HepG2 (cell line): Measurements from ENCODE around the gene SMC6. TPM values are rescaled to one million over a fixed set of nuclear protein-coding genes. Genes with fewer than 3 reads are reported as not detected.
A peak's percentile ranks its signal among the peaks of the same experiment; 100 is the strongest.

ENCODE experiments used
- ARID2 ChIP-seq: sonication (generic); formaldehyde crosslinking; IDR thresholded peaks from 2 replicates; pipeline ENCODE4 v1.8.1; 2022; ENCODE audit warnings: mild to moderate bottlenecking, missing genetic modification reagents, borderline replicate concordance
- ASH2L ChIP-seq: fragments of 300-600, 200-600 bp; sonication (generic); IDR thresholded peaks from 2 replicates; pipeline ENCODE4 v1.7.0; 2017; ENCODE audit warnings: low read depth, mild to moderate bottlenecking, moderate library complexity, mixed read lengths, low read length; ENCODE audit not compliant: insufficient read length
- ATAD3A ChIP-seq: sonication (generic); formaldehyde crosslinking; IDR thresholded peaks from 2 replicates; pipeline ENCODE4 v1.4.0; 2020; ENCODE audit warnings: missing genetic modification reagents
- KLF12 ChIP-seq: sonication (generic); formaldehyde crosslinking; IDR thresholded peaks from 2 replicates; pipeline ENCODE4 v1.4.0; 2020; ENCODE audit warnings: missing genetic modification reagents, borderline replicate concordance
- PPARG ChIP-seq: conservative IDR thresholded peaks from 2 replicates; pipeline ENCODE4 v1.6.1; 2016; ENCODE audit warnings: missing biosample characterization, missing genetic modification reagents
- REPIN1 ChIP-seq: sonication (generic); formaldehyde crosslinking; IDR thresholded peaks from 2 replicates; pipeline ENCODE4 v1.8.0; 2022; ENCODE audit warnings: missing genetic modification reagents, low read depth, mild to moderate bottlenecking, borderline replicate concordance
- TARDBP ChIP-seq: sonication (generic); formaldehyde crosslinking; IDR thresholded peaks from 2 replicates; pipeline ENCODE4 v1.8.0; 2022; ENCODE audit warnings: mild to moderate bottlenecking, missing genetic modification reagents
- TGIF2 ChIP-seq: IDR thresholded peaks from 2 replicates; pipeline ENCODE4 v1.6.1; 2016; ENCODE audit warnings: control low read depth, missing compliant biosample characterization
- YY1 ChIP-seq: IDR thresholded peaks from 2 replicates; pipeline ENCODE4 v1.6.1; 2011; ENCODE audit warnings: low read length, low read depth, moderate library complexity, mild to moderate bottlenecking; ENCODE audit not compliant: insufficient read depth, insufficient replicate concordance
- ZNF160 ChIP-seq: sonication (generic); formaldehyde crosslinking; IDR thresholded peaks from 2 replicates; pipeline ENCODE4 v1.8.0; 2022; ENCODE audit warnings: mild to moderate bottlenecking, inconsistent platforms, missing genetic modification reagents
- ZNF670 ChIP-seq: sonication (generic); formaldehyde crosslinking; IDR thresholded peaks from 2 replicates; pipeline ENCODE4 v1.8.0; 2022; ENCODE audit warnings: mild to moderate bottlenecking, missing genetic modification reagents, borderline replicate concordance
- ZNF724P ChIP-seq: sonication (generic); formaldehyde crosslinking; IDR thresholded peaks from 2 replicates; pipeline ENCODE4 v1.8.0; 2022; ENCODE audit warnings: missing genetic modification reagents, borderline replicate concordance
- ZNF772 ChIP-seq: sonication (generic); formaldehyde crosslinking; IDR thresholded peaks from 2 replicates; pipeline ENCODE4 v1.5.0; 2020; ENCODE audit warnings: mild to moderate bottlenecking, missing genetic modification reagents
- polyA plus RNA-seq, 8 experiments: library from polyadenylated mRNA; depleted of rRNA in 3 of 8; stranded (reverse) in 7 of 8; unstranded in 1 of 8; fragments of >200 nt; fragmentation: Illumina TruSeq in 4 of 8; extraction: Trizol in 4 of 8; gene quantifications; 2 replicates each; pipeline versions ENCODE4 v1.2.1 to v1.2.3, GENCODE V29; 2011 to 2016; ENCODE audit warnings: low read depth in 4 of 8, missing spikeins in 1 of 8, mixed read lengths in 1 of 8; ENCODE audit not compliant: insufficient read depth in 1 of 8
- total RNA-seq, 5 experiments: library from RNA; depleted of rRNA; stranded (reverse); fragments of >200 nt; fragmentation: Illumina TruSeq; extraction: Trizol; gene quantifications; 2 replicates each; pipeline ENCODE4 v1.2.3, GENCODE V29; 2016; ENCODE audit warnings: low read depth in 1 of 5
- TF ChIP-seq, protein P1 (sequence below): IDR thresholded peaks from 2 replicates; pipeline ENCODE4 v1.6.1; 2018; ENCODE audit warnings: missing genetic modification reagents
- TF ChIP-seq, protein P2 (sequence below): sonication (generic); formaldehyde crosslinking; IDR thresholded peaks from 2 replicates; pipeline ENCODE4 v1.5.0; 2020; ENCODE audit warnings: mild to moderate bottlenecking, missing genetic modification reagents
- TF ChIP-seq, protein P3 (sequence below): sonication (generic); IDR thresholded peaks from 2 replicates; pipeline ENCODE4 v1.6.1; 2016; ENCODE audit warnings: low read depth, borderline replicate concordance
- TF ChIP-seq, protein P4 (sequence below): sonication (generic); formaldehyde crosslinking; IDR thresholded peaks from 2 replicates; pipeline ENCODE4 v1.8.0; 2022; ENCODE audit warnings: missing genetic modification reagents, mild to moderate bottlenecking, moderate library complexity, borderline replicate concordance
- TF ChIP-seq, protein P5 (sequence below): sonication (generic); formaldehyde crosslinking; conservative IDR thresholded peaks from 2 replicates; pipeline ENCODE4 v1.8.0; 2022; ENCODE audit warnings: mild to moderate bottlenecking, moderate library complexity, missing genetic modification reagents

The SMC6 gene
- total and polyA plus RNA-seq, 2 of the 13 experiments (the other 11 are each of a cell fraction or from before 2014, with no cell fraction given): 18.9 to 55.3 TPM

DNA sequence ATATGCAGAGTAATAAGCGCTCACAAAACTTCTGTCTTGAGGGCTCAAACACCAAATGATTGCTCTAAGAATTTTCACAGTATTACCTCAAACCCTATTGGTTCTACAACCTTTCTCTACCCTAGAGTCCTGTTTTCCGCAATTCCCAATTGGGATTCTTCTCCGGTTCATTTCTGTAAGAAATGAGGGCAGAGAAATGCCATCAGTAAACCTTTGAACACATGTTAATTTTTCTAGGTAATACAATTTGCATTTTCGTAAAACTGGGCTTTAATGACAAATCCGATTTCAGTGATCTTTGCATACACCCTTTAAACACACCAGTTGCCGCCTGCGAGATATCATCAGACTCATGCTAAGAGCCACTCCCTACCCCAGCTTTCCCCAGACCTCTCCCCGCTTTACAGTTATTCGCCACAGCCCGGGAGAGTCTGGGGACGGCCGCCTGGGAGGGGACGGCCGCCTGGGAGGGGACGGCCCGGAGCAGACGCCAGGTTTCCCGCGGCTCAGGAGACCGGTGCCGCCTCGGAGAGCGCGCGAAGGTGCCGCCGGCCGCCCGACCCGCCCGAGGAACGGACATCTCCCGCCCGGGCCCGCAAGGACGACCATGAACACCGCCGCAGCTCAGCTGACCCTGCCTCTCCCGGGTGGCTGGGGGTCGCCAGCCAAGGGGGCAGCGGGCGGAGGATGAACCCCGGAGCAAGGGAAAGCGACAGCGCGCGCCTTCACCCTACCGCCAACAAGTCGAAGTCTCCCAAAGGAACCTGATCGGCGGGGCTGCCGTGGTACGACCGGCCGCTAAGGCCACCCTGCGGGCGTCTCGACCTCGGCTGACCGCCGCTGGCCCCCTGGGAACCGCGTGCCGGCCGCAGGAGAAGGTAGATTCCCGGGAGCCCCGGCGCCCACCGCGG, 463 bp downstream of the SMC6 start (continued):
- TF ChIP-seq, protein P1, sequence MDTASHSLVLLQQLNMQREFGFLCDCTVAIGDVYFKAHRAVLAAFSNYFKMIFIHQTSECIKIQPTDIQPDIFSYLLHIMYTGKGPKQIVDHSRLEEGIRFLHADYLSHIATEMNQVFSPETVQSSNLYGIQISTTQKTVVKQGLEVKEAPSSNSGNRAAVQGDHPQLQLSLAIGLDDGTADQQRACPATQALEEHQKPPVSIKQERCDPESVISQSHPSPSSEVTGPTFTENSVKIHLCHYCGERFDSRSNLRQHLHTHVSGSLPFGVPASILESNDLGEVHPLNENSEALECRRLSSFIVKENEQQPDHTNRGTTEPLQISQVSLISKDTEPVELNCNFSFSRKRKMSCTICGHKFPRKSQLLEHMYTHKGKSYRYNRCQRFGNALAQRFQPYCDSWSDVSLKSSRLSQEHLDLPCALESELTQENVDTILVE (CRISPR knock-in tag): no peak
- TF ChIP-seq YY1: no peak
- peak; percentile 53; the same call in 1 of the 2 replicates for TF ChIP-seq ZNF772
- 0 out of 2 replicates have a peak, but pooled peaks have one; percentile 10 for TF ChIP-seq PPARG
- TF ChIP-seq ZNF160 (CRISPR knock-in tag): peak; percentile 28; the same call in 1 of the 2 replicates
- TF ChIP-seq ATAD3A (CRISPR knock-in tag): no peak
- peak; percentile 73; the same call in 1 of the 2 replicates for TF ChIP-seq REPIN1 (CRISPR knock-in tag)
- TF ChIP-seq, protein P2, sequence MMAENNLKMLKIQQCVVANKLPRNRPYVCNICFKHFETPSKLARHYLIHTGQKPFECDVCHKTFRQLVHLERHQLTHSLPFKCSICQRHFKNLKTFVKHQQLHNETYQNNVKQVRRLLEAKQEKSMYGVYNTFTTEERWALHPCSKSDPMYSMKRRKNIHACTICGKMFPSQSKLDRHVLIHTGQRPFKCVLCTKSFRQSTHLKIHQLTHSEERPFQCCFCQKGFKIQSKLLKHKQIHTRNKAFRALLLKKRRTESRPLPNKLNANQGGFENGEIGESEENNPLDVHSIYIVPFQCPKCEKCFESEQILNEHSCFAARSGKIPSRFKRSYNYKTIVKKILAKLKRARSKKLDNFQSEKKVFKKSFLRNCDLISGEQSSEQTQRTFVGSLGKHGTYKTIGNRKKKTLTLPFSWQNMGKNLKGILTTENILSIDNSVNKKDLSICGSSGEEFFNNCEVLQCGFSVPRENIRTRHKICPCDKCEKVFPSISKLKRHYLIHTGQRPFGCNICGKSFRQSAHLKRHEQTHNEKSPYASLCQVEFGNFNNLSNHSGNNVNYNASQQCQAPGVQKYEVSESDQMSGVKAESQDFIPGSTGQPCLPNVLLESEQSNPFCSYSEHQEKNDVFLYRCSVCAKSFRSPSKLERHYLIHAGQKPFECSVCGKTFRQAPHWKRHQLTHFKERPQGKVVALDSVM (CRISPR knock-in tag): 0 out of 2 replicates have a peak, but pooled peaks have one; percentile 31
- TF ChIP-seq ASH2L: peak; percentile 89
- no peak for TF ChIP-seq TGIF2
- TF ChIP-seq KLF12 (CRISPR knock-in tag): 0 out of 2 replicates have a peak, but pooled peaks have one; percentile 37
- no peak for TF ChIP-seq ZNF724P
- TF ChIP-seq, protein P3, sequence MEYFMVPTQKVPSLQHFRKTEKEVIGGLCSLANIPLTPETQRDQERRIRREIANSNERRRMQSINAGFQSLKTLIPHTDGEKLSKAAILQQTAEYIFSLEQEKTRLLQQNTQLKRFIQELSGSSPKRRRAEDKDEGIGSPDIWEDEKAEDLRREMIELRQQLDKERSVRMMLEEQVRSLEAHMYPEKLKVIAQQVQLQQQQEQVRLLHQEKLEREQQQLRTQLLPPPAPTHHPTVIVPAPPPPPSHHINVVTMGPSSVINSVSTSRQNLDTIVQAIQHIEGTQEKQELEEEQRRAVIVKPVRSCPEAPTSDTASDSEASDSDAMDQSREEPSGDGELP: peak; percentile 21; the same call in 1 of the 2 replicates
- TF ChIP-seq, protein P4, sequence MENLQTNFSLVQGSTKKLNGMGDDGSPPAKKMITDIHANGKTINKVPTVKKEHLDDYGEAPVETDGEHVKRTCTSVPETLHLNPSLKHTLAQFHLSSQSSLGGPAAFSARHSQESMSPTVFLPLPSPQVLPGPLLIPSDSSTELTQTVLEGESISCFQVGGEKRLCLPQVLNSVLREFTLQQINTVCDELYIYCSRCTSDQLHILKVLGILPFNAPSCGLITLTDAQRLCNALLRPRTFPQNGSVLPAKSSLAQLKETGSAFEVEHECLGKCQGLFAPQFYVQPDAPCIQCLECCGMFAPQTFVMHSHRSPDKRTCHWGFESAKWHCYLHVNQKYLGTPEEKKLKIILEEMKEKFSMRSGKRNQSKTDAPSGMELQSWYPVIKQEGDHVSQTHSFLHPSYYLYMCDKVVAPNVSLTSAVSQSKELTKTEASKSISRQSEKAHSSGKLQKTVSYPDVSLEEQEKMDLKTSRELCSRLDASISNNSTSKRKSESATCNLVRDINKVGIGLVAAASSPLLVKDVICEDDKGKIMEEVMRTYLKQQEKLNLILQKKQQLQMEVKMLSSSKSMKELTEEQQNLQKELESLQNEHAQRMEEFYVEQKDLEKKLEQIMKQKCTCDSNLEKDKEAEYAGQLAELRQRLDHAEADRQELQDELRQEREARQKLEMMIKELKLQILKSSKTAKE: peak; percentile 33; the same call in 1 of the 2 replicates
- peak; percentile 94; the same call in 1 of the 2 replicates for TF ChIP-seq ARID2 (CRISPR knock-in tag)
- peak; percentile 71; the same call in 1 of the 2 replicates for TF ChIP-seq TARDBP
- TF ChIP-seq, protein P5, sequence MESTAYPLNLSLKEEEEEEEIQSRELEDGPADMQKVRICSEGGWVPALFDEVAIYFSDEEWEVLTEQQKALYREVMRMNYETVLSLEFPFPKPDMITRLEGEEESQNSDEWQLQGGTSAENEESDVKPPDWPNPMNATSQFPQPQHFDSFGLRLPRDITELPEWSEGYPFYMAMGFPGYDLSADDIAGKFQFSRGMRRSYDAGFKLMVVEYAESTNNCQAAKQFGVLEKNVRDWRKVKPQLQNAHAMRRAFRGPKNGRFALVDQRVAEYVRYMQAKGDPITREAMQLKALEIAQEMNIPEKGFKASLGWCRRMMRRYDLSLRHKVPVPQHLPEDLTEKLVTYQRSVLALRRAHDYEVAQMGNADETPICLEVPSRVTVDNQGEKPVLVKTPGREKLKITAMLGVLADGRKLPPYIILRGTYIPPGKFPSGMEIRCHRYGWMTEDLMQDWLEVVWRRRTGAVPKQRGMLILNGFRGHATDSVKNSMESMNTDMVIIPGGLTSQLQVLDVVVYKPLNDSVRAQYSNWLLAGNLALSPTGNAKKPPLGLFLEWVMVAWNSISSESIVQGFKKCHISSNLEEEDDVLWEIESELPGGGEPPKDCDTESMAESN (CRISPR knock-in tag): peak; percentile 70; the same call in 1 of the 2 replicates
- peak; percentile 91; the same call in 1 of the 2 replicates for TF ChIP-seq ZNF670 (CRISPR knock-in tag)
